K562 (cell line): ENCODE results near the gene GADL1. TPM values are rescaled to one million over a fixed set of nuclear protein-coding genes. Genes with fewer than 3 reads are reported as not detected.

Experiments
- ATAC-seq: fragments of 200-7000 bp; cut with Tn5 transposase; 3 replicates; pipeline ENCODE4 v1.9.1; 2020; ENCODE audit warnings: moderate library complexity
- BruUV-seq: library from RNA; stranded (reverse); fragments of 400-500 nt; replicated peaks from 2 replicates; lab custom pipeline; 2021; lab: Mats Ljungman, UMichigan
- CTCF ChIA-PET: fragments of 300-600 bp; formaldehyde crosslinking; extraction: SDS; loops from one replicate; lab custom pipeline; 2021; ENCODE audit warnings: low intra/inter-chr PET ratio; lab: Yijun Ruan, JAX
- POLR2A ChIA-PET: fragments of 300-600, 350-650 bp; sonication (Branson Sonifier 250); formaldehyde crosslinking; extraction: SDS; loops from one replicate; lab custom pipeline; 2021; ENCODE audit warnings: antibody characterized with exemption, inconsistent platforms; lab: Yijun Ruan, JAX
- DNase-seq, 4 experiments: peaks; one replicate each; pipeline versions ENCODE4 v3.0.0 to v3.0.0-alpha.2; 2011 to 2018; ENCODE audit warnings: low spot score in 3 of 4, mixed read lengths in 3 of 4; ENCODE audit errors: extremely low read depth in 1 of 4
- FAIRE-seq: peaks from 2 replicates; lab custom pipeline; 2011; peaks lifted over from hg19 to GRCh38; lab: Jason Lieb, UNC
- H2AFZ ChIP-seq: 2 replicates; pipeline ENCODE4 v1.6.0; 2011; ENCODE audit warnings: low read depth, low read length, control low read depth, inconsistent platforms
- H3K27ac ChIP-seq: fragments of 200-600 bp; 3 replicates; pipeline ENCODE4 v1.8.0; 2011; ENCODE audit warnings: low read depth, mild to moderate bottlenecking, control low read depth, inconsistent platforms, low read length, moderate library complexity, mixed read lengths; ENCODE audit errors: extremely low read depth
- H3K27me3 ChIP-seq, 2 experiments: fragments of 300-600 bp in 1 of 2; 2 replicates in 1 of 2; 3 replicates in 1 of 2; pipeline versions ENCODE4 v1.6.0 to v1.8.0; 2011; ENCODE audit warnings: inconsistent platforms in 2 of 2, low read length in 2 of 2, mild to moderate bottlenecking in 1 of 2, mixed read lengths in 1 of 2, moderate library complexity in 1 of 2; ENCODE audit not compliant: control insufficient read depth in 2 of 2, insufficient read depth in 2 of 2
- H3K36me3 ChIP-seq: fragments of 300-600 bp; 3 replicates; pipeline ENCODE4 v1.8.0; 2011; ENCODE audit warnings: mild to moderate bottlenecking, low read length, inconsistent platforms; ENCODE audit not compliant: control insufficient read depth, insufficient read depth
- H3K4me1 ChIP-seq, 2 experiments: fragments of 200-600 bp in 1 of 2; replicated peaks in 1 of 2; 2 replicates in 1 of 2; 3 replicates in 1 of 2; pipeline versions ENCODE4 v1.5.1 to v1.8.0; 2011; ENCODE audit warnings: inconsistent platforms in 2 of 2, low read length in 2 of 2, mild to moderate bottlenecking in 1 of 2, mixed read lengths in 1 of 2, moderate library complexity in 1 of 2; ENCODE audit not compliant: control insufficient read depth in 2 of 2, insufficient read depth in 2 of 2
- H3K4me2 ChIP-seq: 2 replicates; pipeline ENCODE4 v1.6.1; 2011; ENCODE audit warnings: low read length, control low read depth, inconsistent platforms, mixed read lengths; ENCODE audit not compliant: insufficient read depth
- H3K4me3 ChIP-seq: fragments of 200-600 bp; sonication (generic), shearing (Covaris generic); 2 replicates; pipeline ENCODE4 v1.5.1; 2016; ENCODE audit warnings: control low read depth, inconsistent platforms
- H3K79me2 ChIP-seq: fragments of 200-600 bp; 3 replicates; pipeline ENCODE4 v1.8.0; 2011; ENCODE audit warnings: low read length, inconsistent platforms; ENCODE audit not compliant: control insufficient read depth, insufficient read depth
- H3K9ac ChIP-seq, 2 experiments: 2 replicates each; pipeline versions ENCODE4 v1.6.0 to v1.6.1; 2011; ENCODE audit warnings: low read depth in 2 of 2, low read length in 2 of 2, control low read depth in 1 of 2, inconsistent platforms in 1 of 2, mild to moderate bottlenecking in 1 of 2, mixed read lengths in 1 of 2; ENCODE audit not compliant: insufficient read depth in 1 of 2
- H3K9me1 ChIP-seq: one replicate; pipeline ENCODE4 v1.6.0; 2011; ENCODE audit warnings: inconsistent platforms, mild to moderate bottlenecking, low read length, moderate library complexity; ENCODE audit not compliant: control insufficient read depth, insufficient read depth
- H3K9me3 ChIP-seq: replicated peaks from 2 replicates; pipeline ENCODE4 v1.5.1; 2011; ENCODE audit warnings: low read depth, low read length, inconsistent platforms; ENCODE audit not compliant: control insufficient read depth, insufficient read depth
- H4K20me1 ChIP-seq: replicated peaks from 2 replicates; pipeline ENCODE4 v1.6.1; 2011; ENCODE audit warnings: low read length, inconsistent platforms, mixed read lengths; ENCODE audit not compliant: control insufficient read depth, insufficient read depth
- ARID2 ChIP-seq: fragments of 450-650 bp; IDR thresholded peaks from 2 replicates; pipeline ENCODE4 v1.6.1; 2017; ENCODE audit warnings: antibody characterized with exemption, mild to moderate bottlenecking
- HNRNPH1 ChIP-seq: fragments of 200-400 bp; formaldehyde crosslinking; optimal IDR thresholded peaks from 2 replicates; pipeline ENCODE3; 2017; ENCODE audit warnings: low read depth, mild to moderate bottlenecking, low read length, moderate library complexity
- MYC ChIP-seq, 2 experiments: fragments of 250-450 bp in 1 of 2; sonication (Bioruptor Pico) in 1 of 2; IDR thresholded peaks; 2 replicates each; pipeline versions ENCODE4 v1.5.1 to v1.6.1; 2012 to 2021; ENCODE audit warnings: low read depth in 2 of 2, borderline replicate concordance in 1 of 2, improper control_type of control experiment in 1 of 2, low read length in 1 of 2, mild to moderate bottlenecking in 1 of 2, moderate library complexity in 1 of 2
- PHF8 ChIP-seq: fragments of 200-600 bp; sonication (generic); IDR thresholded peaks from 2 replicates; pipeline ENCODE4 v1.6.1; 2012; ENCODE audit warnings: mixed run types, mild to moderate bottlenecking, inconsistent platforms, low read length, moderate library complexity, borderline replicate concordance
- SMARCA4 ChIP-seq: fragments of 450-650 bp; IDR thresholded peaks from 2 replicates; pipeline ENCODE4 v1.6.1; 2016
- ZNF124 ChIP-seq: sonication (generic); formaldehyde crosslinking; IDR thresholded peaks from 2 replicates; pipeline ENCODE4 v1.8.1; 2022; ENCODE audit warnings: missing genetic modification reagents
- ZNF253 ChIP-seq: fragments of 250-450 bp; sonication (Bioruptor Pico); conservative IDR thresholded peaks from 2 replicates; pipeline ENCODE4 v1.6.1; 2021; ENCODE audit warnings: mild to moderate bottlenecking
- ZNF75A ChIP-seq: fragments of 450-650 bp; formaldehyde crosslinking; IDR thresholded peaks from 2 replicates; pipeline ENCODE4 v1.4.0; 2020; ENCODE audit warnings: mild to moderate bottlenecking
- WGBS: fragments of 100-300 bp; shearing (Covaris generic); methylation state at CpG from one replicate; pipeline ENCODE4 v1.1.6; 2016; ENCODE audit warnings: low coverage, mixed read lengths; ENCODE audit not compliant: insufficient coverage; ENCODE audit errors: missing lambda C conversion rate; 5-methylcytosine and 5-hydroxymethylcytosine counted together
- in situ Hi-C: fragments of 300-500 bp; cut with MboI; formaldehyde crosslinking; loops from 4 replicates; pipeline ENCODE4 v1.15.0; 2018; ENCODE audit warnings: inconsistent platforms, mixed read lengths
- intact Hi-C: fragments of 100-400 bp; cut with micrococcal nuclease; formaldehyde crosslinking; loops from 2 replicates; pipeline ENCODE4 v1.14.2; 2022
- polyA plus RNA-seq, 8 experiments: library from polyadenylated mRNA; depleted of rRNA in 4 of 8; stranded (reverse) in 5 of 8; unstranded in 3 of 8; fragments of >200 nt; fragmentation: Nextera tagmentation in 2 of 8; fragmentation: Illumina TruSeq in 1 of 8; extraction: Ambion mirVana in 2 of 8; extraction: Trizol in 1 of 8; gene quantifications; 2 replicates each; pipeline versions ENCODE4 v1.2.1 to v1.2.3, GENCODE V29; 2011 to 2014; ENCODE audit warnings: inconsistent platforms in 1 of 8, missing spikeins in 1 of 8
- total RNA-seq, 7 experiments: library from RNA; depleted of rRNA in 6 of 7; stranded (reverse); fragments of >200 nt in 6 of 7; fragmentation: Illumina TruSeq in 2 of 7; extraction: Trizol in 2 of 7; gene quantifications; 2 replicates each; pipeline versions ENCODE4 v1.2.1 to v1.2.3, GENCODE V29; 2011 to 2021; ENCODE audit warnings: low replicate concordance in 1 of 7

Gene GADL1
- total and polyA plus RNA-seq, 9 of the 15 experiments (the other 6 are each of a cell fraction or from before 2014, with no cell fraction given) = 0.07 TPM; not detected in 8

DNA sequence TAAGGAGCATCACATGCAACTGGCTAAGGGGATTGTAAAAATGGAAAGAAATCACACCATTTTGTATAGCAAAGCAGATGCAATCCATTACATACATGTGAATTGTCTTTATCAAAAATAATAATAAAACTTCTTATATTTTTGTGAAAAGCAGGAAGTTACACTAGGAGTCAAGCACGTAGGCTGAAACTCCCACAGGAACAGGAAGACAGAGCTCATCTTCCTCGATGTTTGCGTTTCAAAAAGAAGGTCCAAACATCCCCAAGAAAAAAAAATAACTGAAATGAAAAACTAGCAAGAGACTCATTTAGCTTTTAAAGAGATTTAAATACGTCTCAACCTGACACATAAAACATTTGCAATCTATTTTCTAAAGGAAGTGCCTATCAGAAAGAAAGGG is 181.5 kb downstream of the GADL1 start:
- Histone ChIP-seq H3K9me1 (no peaks in the 10 kb centered on the region), H3K4me1 (no peaks in the 10 kb centered on the region), H3K4me3 (no peak overlapping the region), H2AFZ (no peak overlapping the region), H3K36me3 (no peaks in the 10 kb centered on the region), H3K4me2 (no peak overlapping the region), H3K9ac (no peak overlapping the region), H3K79me2 (no peaks in the 10 kb centered on the region), H3K27me3 (no peaks in the 10 kb centered on the region), H4K20me1 (no peaks in the 10 kb centered on the region), H3K9me3 (no peaks in the 10 kb centered on the region)
- no TSS peak for BruUV-seq
- CTCF ChIA-PET = no interaction called here
- FAIRE-seq (no peak), ATAC-seq (no peak), DNase-seq (no peak)
- POLR2A ChIA-PET = interaction anchor here (0.7 kb wide), 1 partner anchor 34 kb away, joined by 4 read pairs; no protein-coding TSS in a partner anchor
- in situ Hi-C loops = no loop called here
- 0% methylated on average over 4 of the region's 4 CpGs for WGBS
- TF ChIP-seq HNRNPH1 (no peak), ZNF75A (CRISPR knock-in tag) (no peak), PHF8 (no peak), ARID2 (no peak), ZNF124 (CRISPR knock-in tag) (no peak), SMARCA4 (no peak), MYC (IDR thresholded peaks at IDR 0.05; ENCODE audit: low read depth, low read length) (no peak), MYC (CRISPR knock-in tag; IDR thresholded peaks at IDR 0.05; ENCODE audit: borderline replicate concordance, low read depth) (no peak), ZNF253 (CRISPR knock-in tag) (no peak)
- TF ChIP-seq, all 486 proteins: peak for 0
- intact Hi-C loops = no loop called here
- no peak overlapping the region for H3K27ac ChIP-seq
